ENCODE data around the gene DVL1. TPM values are rescaled to one million over a fixed set of nuclear protein-coding genes. Genes with fewer than 3 reads are reported as not detected.
A peak's percentile ranks its signal among the peaks of the same experiment; 100 is the strongest.

DVL1 gene
- total and polyA plus RNA-seq, 2 of the 13 experiments (the other 11 are each of a cell fraction or from before 2014, with no cell fraction given): 30.8 to 60.4 TPM

- TF ChIP-seq SMAD1 (CRISPR knock-in tag; IDR thresholded peaks at IDR 0.05; ENCODE audit: borderline replicate concordance, low read depth) (no peak), NBN (conservative IDR thresholded peaks at IDR 0.05) (no peak), ZNF234 (CRISPR knock-in tag; conservative IDR thresholded peaks at IDR 0.05) (no peak), TRIM24 (CRISPR knock-in tag; IDR thresholded peaks at IDR 0.05) (no peak), ZNF740 (CRISPR knock-in tag; IDR thresholded peaks at IDR 0.05) (no peak), TCF7 (IDR thresholded peaks at IDR 0.05; ENCODE audit: low read depth) (no peak), HNF1A (IDR thresholded peaks at IDR 0.05; ENCODE audit: low read depth) (no peak), HNF1A (CRISPR knock-in tag; IDR thresholded peaks at IDR 0.05; ENCODE audit: borderline replicate concordance) (peak; percentile 17; the same call in 1 of the 2 replicates), RBM22 (optimal IDR thresholded peaks at IDR 0.05; ENCODE audit: low read length) (no peak), ZFX (CRISPR knock-in tag; IDR thresholded peaks at IDR 0.05; ENCODE audit: low read depth) (peak; percentile 75), ZNF30 (CRISPR knock-in tag; IDR thresholded peaks at IDR 0.05) (no peak), KDM5B (CRISPR knock-in tag; IDR thresholded peaks at IDR 0.05; ENCODE audit: borderline replicate concordance) (peak; percentile 43; the same call in 1 of the 2 replicates), MED1 (CRISPR knock-in tag; IDR thresholded peaks at IDR 0.05) (no peak), ZSCAN29 (CRISPR knock-in tag; conservative IDR thresholded peaks at IDR 0.05) (no peak), SP4 (CRISPR knock-in tag; IDR thresholded peaks at IDR 0.05) (no peak), ZBTB20 (CRISPR knock-in tag; IDR thresholded peaks at IDR 0.05; ENCODE audit: borderline replicate concordance, low read depth) (no peak), ZBTB44 (CRISPR knock-in tag; IDR thresholded peaks at IDR 0.05) (no peak), ARNTL (CRISPR knock-in tag; IDR thresholded peaks at IDR 0.05) (no peak), ZNF207 (IDR thresholded peaks at IDR 0.05; ENCODE audit: borderline replicate concordance) (no peak), ZNF770 (CRISPR knock-in tag; IDR thresholded peaks at IDR 0.05) (peak; percentile 88), NFIC (IDR thresholded peaks at IDR 0.05; ENCODE audit: low read length) (no peak)
Observed at GRCh38 chr1:1331068-1331965, 17.9 kb downstream of the DVL1 start, which contains the start of gene TAS1R3 (continued).

Data from HepG2 (cell line).